Measurements from ENCODE around the gene TTC27. TPM values are rescaled to one million over a fixed set of nuclear protein-coding genes. Genes with fewer than 3 reads are reported as not detected.

TTC27 gene
- total RNA-seq, 4 donors from 2014 or later = 7.1 to 20.3 (median 10.4) TPM

DNA sequence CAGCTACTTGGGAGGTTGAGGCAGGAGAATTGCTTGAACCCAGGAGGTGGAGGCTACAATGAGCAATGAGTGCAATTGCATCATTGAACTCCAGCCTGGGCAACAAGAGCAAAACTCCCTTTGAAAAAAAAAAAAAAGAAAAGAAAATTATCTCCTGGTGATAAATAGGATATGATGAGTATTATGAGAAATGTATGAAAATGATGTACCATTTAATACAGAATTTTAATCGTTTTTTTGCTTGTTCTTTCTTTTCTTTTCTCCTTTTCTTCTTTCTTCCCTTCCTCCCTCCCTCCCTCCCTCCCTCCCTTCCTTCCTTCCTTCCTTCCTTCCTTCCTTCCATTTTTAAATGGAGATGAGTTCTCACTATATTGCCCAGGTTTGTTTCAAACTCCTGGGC lies 40.4 kb downstream of the TTC27 start:
- TF ChIP-seq, protein P1, sequence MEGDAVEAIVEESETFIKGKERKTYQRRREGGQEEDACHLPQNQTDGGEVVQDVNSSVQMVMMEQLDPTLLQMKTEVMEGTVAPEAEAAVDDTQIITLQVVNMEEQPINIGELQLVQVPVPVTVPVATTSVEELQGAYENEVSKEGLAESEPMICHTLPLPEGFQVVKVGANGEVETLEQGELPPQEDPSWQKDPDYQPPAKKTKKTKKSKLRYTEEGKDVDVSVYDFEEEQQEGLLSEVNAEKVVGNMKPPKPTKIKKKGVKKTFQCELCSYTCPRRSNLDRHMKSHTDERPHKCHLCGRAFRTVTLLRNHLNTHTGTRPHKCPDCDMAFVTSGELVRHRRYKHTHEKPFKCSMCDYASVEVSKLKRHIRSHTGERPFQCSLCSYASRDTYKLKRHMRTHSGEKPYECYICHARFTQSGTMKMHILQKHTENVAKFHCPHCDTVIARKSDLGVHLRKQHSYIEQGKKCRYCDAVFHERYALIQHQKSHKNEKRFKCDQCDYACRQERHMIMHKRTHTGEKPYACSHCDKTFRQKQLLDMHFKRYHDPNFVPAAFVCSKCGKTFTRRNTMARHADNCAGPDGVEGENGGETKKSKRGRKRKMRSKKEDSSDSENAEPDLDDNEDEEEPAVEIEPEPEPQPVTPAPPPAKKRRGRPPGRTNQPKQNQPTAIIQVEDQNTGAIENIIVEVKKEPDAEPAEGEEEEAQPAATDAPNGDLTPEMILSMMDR (IDR thresholded peaks at IDR 0.05) = no peak
- TF ChIP-seq POLR2AphosphoS5 (IDR thresholded peaks at IDR 0.05) = no peak
- no peak for TF ChIP-seq POLR2A (IDR thresholded peaks at IDR 0.05)
- no peak for TF ChIP-seq EP300 (IDR thresholded peaks at IDR 0.05; ENCODE audit: low read depth)
- intact Hi-C loops (cut with DNase I; ENCODE audit: low total_unique reads) (no loop called here), in situ Hi-C loops (cut with MboI; ENCODE audit: low pct_ligation_motif_present in 1 of 4, low pct_unique_long_range_greater_than_20kb in 1 of 4, low sequenced_read_pairs in 3 of 4) (no loop called here)
- Histone ChIP-seq H3K9me3 (no peaks in the 10 kb centered on the region), H3K27me3 (no peaks in the 10 kb centered on the region), H3K4me3 (no peak overlapping the region), H3K27ac (no peak overlapping the region), H3K4me1 (no peaks in the 10 kb centered on the region), H3K36me3 (peaks cover 0 to 9% (median 0%) of the 10 kb centered on the region in 4 donors)
- no peak for DNase-seq
- 79 to 90% methylated on average over 1 of the region's 1 CpG for WGBS, 2 donors (ENCODE audit: low coverage in 1 of 2)

DNA sequence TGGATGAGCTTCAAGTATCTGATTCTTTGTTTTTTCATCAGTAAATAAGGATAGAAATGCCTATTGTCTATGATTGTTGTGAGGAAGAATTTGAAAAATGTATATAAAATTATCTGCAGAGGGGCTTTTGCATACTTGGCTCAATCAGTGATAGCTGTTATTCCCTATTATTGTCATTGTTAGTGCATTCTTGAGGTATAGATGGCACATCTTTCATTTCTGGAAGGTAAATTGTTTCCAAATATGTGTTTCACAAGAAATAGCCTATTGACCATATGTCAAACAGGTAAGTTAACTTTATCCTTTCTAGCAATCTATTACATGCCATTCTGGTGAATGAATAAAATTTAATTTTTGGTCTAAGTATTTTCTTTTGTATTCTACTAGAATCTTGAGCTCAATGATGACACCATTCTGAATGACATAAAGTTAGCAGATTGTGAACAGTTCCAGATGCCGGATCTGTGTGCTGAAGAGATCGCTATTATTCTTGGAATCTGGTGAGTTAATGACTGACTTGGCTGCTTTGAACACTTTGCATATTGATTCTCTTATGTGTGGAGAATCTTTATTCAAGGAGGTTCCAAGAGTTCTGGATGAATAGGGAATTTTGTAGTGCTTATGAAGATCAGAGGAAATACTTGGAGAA lies 44.2 kb downstream of the TTC27 start:
- in situ Hi-C loops (cut with MboI; ENCODE audit: low pct_ligation_motif_present in 1 of 4, low pct_unique_long_range_greater_than_20kb in 1 of 4, low sequenced_read_pairs in 3 of 4) = no loop called here

DNA sequence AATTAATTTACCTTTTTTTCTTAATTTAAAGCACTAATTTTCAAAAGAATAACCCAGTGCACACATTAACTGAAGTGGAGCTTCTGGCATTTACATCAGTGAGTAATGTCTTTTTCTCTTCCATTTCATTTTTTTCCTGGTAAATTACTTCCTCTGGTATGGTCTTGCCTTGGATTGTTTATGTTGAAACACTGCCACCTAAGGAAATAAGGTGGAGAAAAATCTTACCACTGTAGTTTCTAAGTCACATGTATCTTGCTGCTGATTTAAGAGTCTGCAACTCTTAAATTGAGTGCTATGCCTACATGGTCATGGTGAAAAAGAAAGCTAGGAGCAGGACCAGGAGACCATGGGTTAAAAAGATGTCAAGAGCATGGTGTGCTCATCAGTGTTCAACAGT lies 51.0 kb downstream of the TTC27 start:
- DNase-seq = no peak
- Histone ChIP-seq H3K27me3 (no peaks in the 10 kb centered on the region), H3K4me3 (no peak overlapping the region), H3K27ac (no peak overlapping the region), H3K4me1 (no peaks in the 10 kb centered on the region), H3K9me3 (no peaks in the 10 kb centered on the region), H3K36me3 (peaks cover 0 to 16% (median 0%) of the 10 kb centered on the region in 4 donors)
- intact Hi-C loops (cut with DNase I; ENCODE audit: low total_unique reads) = no loop called here
- no peak for TF ChIP-seq POLR2AphosphoS5 (IDR thresholded peaks at IDR 0.05)
- TF ChIP-seq, protein P1 (IDR thresholded peaks at IDR 0.05) = no peak
- no peak for TF ChIP-seq POLR2A (IDR thresholded peaks at IDR 0.05)
- no peak for TF ChIP-seq EP300 (IDR thresholded peaks at IDR 0.05; ENCODE audit: low read depth)
- in situ Hi-C loops (cut with MboI; ENCODE audit: low pct_ligation_motif_present in 1 of 4, low pct_unique_long_range_greater_than_20kb in 1 of 4, low sequenced_read_pairs in 3 of 4) = no loop called here

More for the DNA sequence above, 44.2 kb downstream of the TTC27 start:
- intact Hi-C loops (cut with DNase I; ENCODE audit: low total_unique reads) = no loop called here
- Histone ChIP-seq H3K9me3 (no peaks in the 10 kb centered on the region), H3K27me3 (no peaks in the 10 kb centered on the region), H3K36me3 (peaks cover 0 to 6% (median 0%) of the 10 kb centered on the region in 4 donors), H3K4me1 (no peaks in the 10 kb centered on the region), H3K27ac (no peak overlapping the region), H3K4me3 (no peak overlapping the region)
- 100% methylated on average over 2 of the region's 2 CpGs for WGBS, 2 donors (ENCODE audit: low coverage in 1 of 2)
- TF ChIP-seq EP300 (IDR thresholded peaks at IDR 0.05; ENCODE audit: low read depth) = no peak
- TF ChIP-seq, protein P1 (IDR thresholded peaks at IDR 0.05) = no peak
- TF ChIP-seq POLR2AphosphoS5 (IDR thresholded peaks at IDR 0.05) = no peak
- TF ChIP-seq POLR2A (IDR thresholded peaks at IDR 0.05) = no peak
- no peak for DNase-seq

DNA sequence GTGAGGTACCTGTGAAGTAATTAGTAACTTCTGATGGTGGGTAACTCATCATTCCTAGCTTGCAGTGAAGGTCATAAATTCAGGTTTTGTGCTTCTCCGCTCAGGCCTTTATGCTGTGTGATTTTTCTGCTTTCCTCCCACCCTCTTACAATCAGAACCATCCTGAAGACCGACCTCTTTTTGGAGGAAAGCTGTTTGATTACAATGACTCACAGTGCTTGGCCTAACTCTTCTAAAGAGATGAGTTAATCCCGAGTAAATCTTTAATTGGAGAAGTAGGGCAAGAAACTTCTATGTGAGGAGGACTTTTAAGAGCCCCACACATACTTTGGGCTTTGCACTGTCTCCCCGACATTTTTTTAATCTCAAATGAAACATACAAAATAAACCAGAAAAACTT lies 53.1 kb downstream of the TTC27 start:
- Histone ChIP-seq H3K27ac (no peak overlapping the region), H3K36me3 (peaks cover 0 to 20% (median 0%) of the 10 kb centered on the region in 4 donors), H3K4me3 (no peak overlapping the region), H3K27me3 (no peaks in the 10 kb centered on the region), H3K4me1 (no peaks in the 10 kb centered on the region), H3K9me3 (no peaks in the 10 kb centered on the region)
- intact Hi-C loops (cut with DNase I; ENCODE audit: low total_unique reads) (no loop called here), in situ Hi-C loops (cut with MboI; ENCODE audit: low pct_ligation_motif_present in 1 of 4, low pct_unique_long_range_greater_than_20kb in 1 of 4, low sequenced_read_pairs in 3 of 4) (no loop called here)
- WGBS, 2 donors (ENCODE audit: low coverage in 1 of 2) = 83% methylated on average over 4 of the region's 4 CpGs; no CpG with 5 or more reads in 1 of the 2 donors
- DNase-seq = no peak
- TF ChIP-seq EP300 (IDR thresholded peaks at IDR 0.05; ENCODE audit: low read depth) (no peak), POLR2A (IDR thresholded peaks at IDR 0.05) (no peak), POLR2AphosphoS5 (IDR thresholded peaks at IDR 0.05) (no peak)
- TF ChIP-seq, protein P1 (IDR thresholded peaks at IDR 0.05) = no peak
